ENCODE measurements around the gene CTBS.
"Not testable (repeated sequence)": the region's sequence is repeated elsewhere in the genome, so short reads cannot be mapped to it uniquely, and the experiment has no call there.

Gene CTBS

GRCh38 chr1:84600796-84601195, 26.6 kb upstream of the CTBS start:
- H3K9me3 Mint-ChIP-seq (ENCODE audit: low read depth): peaks cover 14% of the 10 kb centered on the region
- H3K4me1 Mint-ChIP-seq (ENCODE audit: low read depth): peaks cover 23% of the 10 kb centered on the region
- peaks cover 11% of the 10 kb centered on the region for H3K36me3 Mint-ChIP-seq
- no peak overlapping the region for H3K4me3 Mint-ChIP-seq
- H3K27ac Mint-ChIP-seq: peak overlapping the region; percentile 91
- no peaks in the 10 kb centered on the region for H3K27me3 Mint-ChIP-seq

GRCh38 chr1:84598846-84599741, 24.9 kb upstream of the CTBS start:
- Mint-ChIP-seq H3K27ac (peak overlapping the region; percentile 91), H3K27me3 (no peaks in the 10 kb centered on the region), H3K4me3 (peak overlapping the region; percentile 52), H3K4me1 (ENCODE audit: low read depth) (peaks cover 23% of the 10 kb centered on the region), H3K36me3 (peaks cover under 1% of the 10 kb centered on the region), H3K9me3 (ENCODE audit: low read depth) (no peaks in the 10 kb centered on the region)

DNA sequence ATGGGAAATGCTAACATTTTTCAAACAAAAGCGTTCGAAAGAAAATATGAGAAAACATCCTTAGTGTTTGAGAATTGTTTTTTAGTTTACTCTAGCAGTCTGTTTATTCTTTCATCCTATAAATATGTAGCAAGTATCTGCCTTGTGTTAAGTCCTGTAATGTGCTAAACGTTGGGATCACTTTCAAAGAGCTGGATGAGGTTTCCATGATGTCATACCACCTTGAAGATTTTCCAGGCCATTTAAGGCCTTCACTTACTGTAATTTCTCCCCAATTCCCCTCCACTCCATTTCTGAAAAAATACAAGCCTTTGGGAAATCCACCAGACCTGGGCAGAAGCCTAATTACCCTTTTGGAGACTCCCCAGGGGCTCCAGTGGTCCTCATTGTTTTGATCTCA, 24.2 kb upstream of the CTBS start:
- Mint-ChIP-seq H3K4me3 (no peak overlapping the region), H3K27ac (peak overlapping the region; percentile 91), H3K4me1 (ENCODE audit: low read depth) (peaks cover 23% of the 10 kb centered on the region), H3K9me3 (ENCODE audit: low read depth) (no peaks in the 10 kb centered on the region), H3K27me3 (no peaks in the 10 kb centered on the region), H3K36me3 (no peaks in the 10 kb centered on the region)

DNA sequence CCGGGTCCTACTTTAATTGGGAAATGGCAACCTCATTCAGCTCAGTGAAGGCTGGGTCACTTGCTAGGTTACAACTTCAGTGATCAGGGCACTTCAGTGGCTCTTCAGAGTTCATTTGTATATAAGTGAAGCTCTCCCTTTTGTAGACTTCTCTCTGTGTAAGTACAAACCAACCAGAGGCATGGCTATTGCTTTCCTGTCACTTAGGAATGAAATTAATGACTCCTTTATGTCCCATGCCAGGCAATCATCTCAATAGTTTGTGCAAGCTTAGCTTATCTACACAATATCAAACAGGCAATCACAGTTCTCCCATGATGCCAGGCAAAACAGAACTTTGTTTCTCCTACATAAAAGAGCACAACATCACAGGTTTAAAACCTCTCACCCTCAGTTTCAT, 22.8 kb upstream of the CTBS start:
- Mint-ChIP-seq H3K4me3 (no peak overlapping the region), H3K4me1 (ENCODE audit: low read depth) (peaks cover 23% of the 10 kb centered on the region), H3K36me3 (no peaks in the 10 kb centered on the region)

GRCh38 chr1:84594959-84595358, 20.7 kb upstream of the CTBS start:
- not testable (repeated sequence) for H3K27me3 Mint-ChIP-seq; H3K27ac Mint-ChIP-seq; H3K36me3 Mint-ChIP-seq; H3K9me3 Mint-ChIP-seq (ENCODE audit: low read depth); H3K4me3 Mint-ChIP-seq
- H3K4me1 Mint-ChIP-seq (ENCODE audit: low read depth): peaks cover 18% of the 10 kb centered on the region

More for the DNA sequence above, 22.8 kb upstream of the CTBS start:
- Mint-ChIP-seq H3K27me3 (no peaks in the 10 kb centered on the region), H3K27ac (no peak overlapping the region), H3K9me3 (ENCODE audit: low read depth) (peaks cover 3% of the 10 kb centered on the region)

- Mint-ChIP-seq H3K4me1 (ENCODE audit: low read depth) (no peaks in the 10 kb centered on the region), H3K27ac (no peak overlapping the region), H3K9me3 (ENCODE audit: low read depth) (no peaks in the 10 kb centered on the region), H3K27me3 (no peaks in the 10 kb centered on the region), H3K4me3 (no peak overlapping the region), H3K36me3 (peaks cover 4% of the 10 kb centered on the region)
These were observed 12.9 kb upstream of the CTBS start for GRCh38 chr1:84587099-84587498.

DNA sequence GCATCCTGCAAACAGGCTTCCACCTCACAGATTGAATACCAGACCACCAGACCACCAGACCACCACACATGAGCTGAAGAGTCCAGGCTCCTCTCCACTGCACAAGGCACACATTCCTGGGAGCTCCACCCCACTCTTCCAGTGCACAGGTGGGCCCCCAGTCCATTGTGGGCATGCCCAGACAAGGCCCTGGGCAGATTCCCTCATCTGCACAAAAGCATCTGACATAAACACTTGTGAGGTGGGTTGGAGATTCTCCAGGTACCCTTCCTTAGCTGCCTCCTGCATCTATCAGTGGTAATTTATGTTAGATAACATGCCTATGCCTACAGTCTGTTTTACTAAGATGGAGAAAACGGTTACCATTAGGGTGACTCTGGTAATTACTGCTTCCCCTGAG, 11.6 kb upstream of the CTBS start:
- Mint-ChIP-seq H3K9me3 (ENCODE audit: low read depth) (no peaks in the 10 kb centered on the region), H3K4me1 (ENCODE audit: low read depth) (no peaks in the 10 kb centered on the region), H3K4me3 (no peak overlapping the region), H3K36me3 (no peaks in the 10 kb centered on the region), H3K27me3 (no peaks in the 10 kb centered on the region), H3K27ac (no peak overlapping the region)

- no peaks in the 10 kb centered on the region for H3K27me3 Mint-ChIP-seq
- H3K4me3 Mint-ChIP-seq: no peak overlapping the region
- no peak overlapping the region for H3K27ac Mint-ChIP-seq
- H3K9me3 Mint-ChIP-seq (ENCODE audit: low read depth): peaks cover 2% of the 10 kb centered on the region
- no peaks in the 10 kb centered on the region for H3K36me3 Mint-ChIP-seq
- H3K4me1 Mint-ChIP-seq (ENCODE audit: low read depth): no peaks in the 10 kb centered on the region
These were observed 9.9 kb upstream of the CTBS start for GRCh38 chr1:84584126-84584525.

GRCh38 chr1:84583648-84584047, 9.4 kb upstream of the CTBS start:
- no peaks in the 10 kb centered on the region for H3K36me3 Mint-ChIP-seq
- no peaks in the 10 kb centered on the region for H3K4me1 Mint-ChIP-seq (ENCODE audit: low read depth)
- no peak overlapping the region for H3K27ac Mint-ChIP-seq
- H3K9me3 Mint-ChIP-seq (ENCODE audit: low read depth): peaks cover 2% of the 10 kb centered on the region
- H3K4me3 Mint-ChIP-seq: no peak overlapping the region
- no peaks in the 10 kb centered on the region for H3K27me3 Mint-ChIP-seq

- H3K9me3 Mint-ChIP-seq (ENCODE audit: low read depth): peaks cover 2% of the 10 kb centered on the region
- no peak overlapping the region for H3K27ac Mint-ChIP-seq
- no peaks in the 10 kb centered on the region for H3K36me3 Mint-ChIP-seq
- no peaks in the 10 kb centered on the region for H3K4me1 Mint-ChIP-seq (ENCODE audit: low read depth)
- H3K4me3 Mint-ChIP-seq: no peak overlapping the region
- H3K27me3 Mint-ChIP-seq: no peaks in the 10 kb centered on the region
These were observed 8.8 kb upstream of the CTBS start for GRCh38 chr1:84582802-84583587.

- Mint-ChIP-seq H3K9me3 (ENCODE audit: low read depth) (peaks cover 2% of the 10 kb centered on the region), H3K27ac (no peak overlapping the region), H3K36me3 (no peaks in the 10 kb centered on the region), H3K27me3 (no peaks in the 10 kb centered on the region), H3K4me3 (no peak overlapping the region), H3K4me1 (ENCODE audit: low read depth) (no peaks in the 10 kb centered on the region)
These were observed 7.4 kb upstream of the CTBS start for GRCh38 chr1:84581648-84582047.

DNA sequence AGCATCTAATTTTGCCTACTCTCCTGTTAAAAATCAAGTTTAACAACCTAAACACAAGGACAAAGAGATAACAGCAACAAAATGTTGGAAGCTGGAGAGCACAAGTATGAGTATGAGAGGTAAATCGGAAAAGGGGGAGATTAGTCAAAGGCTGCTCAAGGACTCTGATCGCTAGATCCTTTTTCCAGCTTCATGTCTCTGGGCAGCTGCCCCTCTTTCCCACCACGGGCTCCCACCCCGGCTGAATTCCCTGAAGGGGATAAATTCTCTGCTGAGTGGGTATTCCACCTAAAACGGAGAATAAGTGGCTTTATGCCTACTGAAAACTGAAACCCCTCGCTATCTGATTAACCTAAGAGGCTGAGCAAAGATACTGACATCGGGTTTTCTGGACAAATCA, 696 bp upstream of the CTBS start:
- Mint-ChIP-seq H3K4me1 (ENCODE audit: low read depth) (peaks cover 45% of the 10 kb centered on the region), H3K4me3 (peak overlapping the region; percentile 96), H3K27ac (peak overlapping the region; percentile 82), H3K27me3 (no peaks in the 10 kb centered on the region), H3K36me3 (peaks cover 12% of the 10 kb centered on the region), H3K9me3 (ENCODE audit: low read depth) (peaks cover 2% of the 10 kb centered on the region)

GRCh38 chr1:84573481-84573966, 716 bp downstream of the CTBS start:
- H3K4me3 Mint-ChIP-seq: peak overlapping the region; percentile 96
- H3K9me3 Mint-ChIP-seq (ENCODE audit: low read depth): no peaks in the 10 kb centered on the region
- peak overlapping the region; percentile 99 for H3K27ac Mint-ChIP-seq
- H3K4me1 Mint-ChIP-seq (ENCODE audit: low read depth): peaks cover 46% of the 10 kb centered on the region
- no peaks in the 10 kb centered on the region for H3K27me3 Mint-ChIP-seq
- peaks cover 12% of the 10 kb centered on the region for H3K36me3 Mint-ChIP-seq

GRCh38 chr1:84571150-84571535, 3.1 kb downstream of the CTBS start:
- H3K27me3 Mint-ChIP-seq: no peaks in the 10 kb centered on the region
- peaks cover 56% of the 10 kb centered on the region for H3K4me1 Mint-ChIP-seq (ENCODE audit: low read depth)
- H3K36me3 Mint-ChIP-seq: peaks cover 17% of the 10 kb centered on the region
- H3K9me3 Mint-ChIP-seq (ENCODE audit: low read depth): no peaks in the 10 kb centered on the region
- H3K4me3 Mint-ChIP-seq: peak overlapping the region; percentile 56
- peak overlapping the region; percentile 52 for H3K27ac Mint-ChIP-seq

GRCh38 chr1:84570436-84571149, 3.6 kb downstream of the CTBS start:
- no peaks in the 10 kb centered on the region for H3K9me3 Mint-ChIP-seq (ENCODE audit: low read depth)
- no peaks in the 10 kb centered on the region for H3K27me3 Mint-ChIP-seq
- peak overlapping the region; percentile 52 for H3K27ac Mint-ChIP-seq
- peaks cover 58% of the 10 kb centered on the region for H3K4me1 Mint-ChIP-seq (ENCODE audit: low read depth)
- peaks cover 17% of the 10 kb centered on the region for H3K36me3 Mint-ChIP-seq
- peak overlapping the region; percentile 4 for H3K4me3 Mint-ChIP-seq
